Left lung (tissue), 10 donors: ENCODE results near the gene SETD4. TPM values are rescaled to one million over a fixed set of nuclear protein-coding genes. Genes with fewer than 3 reads are reported as not detected.

Experiments used
- ATAC-seq: fragments of 200-7000 bp; cut with Tn5 transposase; one replicate; pipeline ENCODE4 v1.9.1; 2020; ENCODE audit warnings: moderate library complexity
- DNase-seq, 4 donors: peaks; one replicate each; pipeline ENCODE4 v3.0.0-alpha.2; 2013 to 2020
- H3K27ac ChIP-seq, 2 donors: fragments of 200-600 bp; sonication (generic) in 1 of 2; one replicate each; pipeline versions ENCODE4 v1.5.0 to v1.8.0; 2020 to 2021
- H3K27me3 ChIP-seq, 2 donors: fragments of 200-600 bp; sonication (generic) in 1 of 2; one replicate each; pipeline versions ENCODE4 v1.5.0 to v1.8.0; 2020 to 2021
- H3K36me3 ChIP-seq, 2 donors: fragments of 200-600 bp; sonication (generic) in 1 of 2; one replicate each; pipeline versions ENCODE4 v1.5.0 to v1.8.0; 2020 to 2021
- H3K4me1 ChIP-seq, 2 donors: fragments of 200-600 bp; one replicate each; pipeline ENCODE4 v1.8.0; 2021
- H3K4me3 ChIP-seq, 2 donors: fragments of 200-600 bp; sonication (generic) in 1 of 2; one replicate each; pipeline versions ENCODE4 v1.5.0 to v1.8.0; 2020 to 2021; ENCODE audit warnings: mild to moderate bottlenecking in 1 of 2
- H3K9me3 ChIP-seq, 2 donors: fragments of 200-600 bp; sonication (generic) in 1 of 2; one replicate each; pipeline versions ENCODE4 v1.5.0 to v1.8.0; 2020 to 2021
- intact Hi-C, 2 donors: fragments of 100-400 bp; cut with DNase I; formaldehyde crosslinking; loops; one replicate each; pipeline versions ENCODE4 v1.11.2 to v1.14.2; 2022
- polyA plus RNA-seq, 6 donors: library from polyadenylated mRNA; unstranded; fragments of 120-200 nt; gene quantifications; one replicate each; pipeline ENCODE4 v1.2.1, GENCODE V29; 2013; ENCODE audit not compliant: insufficient read length in 6 of 6
- total RNA-seq, 2 donors: library from RNA; stranded (reverse); fragmentation: NEBNext Ultra II Directional; extraction: Animal tissue kit (Norgen Biotek cat#: 25700); gene quantifications; one replicate each; pipeline ENCODE4 v1.2.1, GENCODE V29; 2021
- TF ChIP-seq, protein P1 (sequence below), 2 donors: fragments of 200-600 bp; sonication (generic) in 1 of 2; IDR thresholded peaks; one replicate each; pipeline versions ENCODE4 v1.5.0 to v1.8.0; 2021; ENCODE audit warnings: antibody characterized with exemption in 2 of 2
- donor health status: DM: no; HTN: yes; CAD: no.
- donor health status: DM: no; HTN: no; CAD: no.

The SETD4 gene
- total and polyA plus RNA-seq, 8 donors = 16.6 to 44.7 (median 35.2) TPM

GRCh38 chr21:36047139-36047538, 13.2 kb downstream of the SETD4 start:
- intact Hi-C loops = no loop called here

DNA sequence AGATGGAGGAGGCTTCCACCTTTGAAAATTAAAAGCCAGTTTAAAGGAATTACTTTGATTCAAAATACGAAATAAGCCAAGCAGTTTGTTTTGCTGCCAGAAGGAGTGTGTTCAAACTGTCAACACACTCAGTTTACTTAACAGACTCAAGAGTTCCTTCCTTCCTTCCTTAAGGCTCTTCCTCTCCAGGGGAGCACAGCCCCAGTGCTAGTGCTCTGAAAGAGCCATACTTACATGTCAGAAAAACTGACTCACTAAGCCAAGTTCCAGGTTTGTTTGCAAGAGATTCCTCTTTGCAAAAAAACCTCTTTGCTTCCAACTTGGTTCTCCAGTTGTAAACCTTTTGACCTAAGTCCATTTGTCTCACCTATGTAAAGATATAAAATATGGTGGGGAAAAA, 14.3 kb downstream of the SETD4 start:
- intact Hi-C loops = no loop called here
- ATAC-seq (peak; percentile 72), DNase-seq (no peak)
- Histone ChIP-seq H3K27ac (no peak overlapping the region), H3K9me3 (no peaks in the 10 kb centered on the region), H3K4me3 (no peak overlapping the region), H3K36me3 (peaks cover 0 to 93% of the 10 kb centered on the region in 2 donors), H3K4me1 (peaks cover 0 to 8% of the 10 kb centered on the region in 2 donors), H3K27me3 (no peaks in the 10 kb centered on the region)
- TF ChIP-seq, protein P1, sequence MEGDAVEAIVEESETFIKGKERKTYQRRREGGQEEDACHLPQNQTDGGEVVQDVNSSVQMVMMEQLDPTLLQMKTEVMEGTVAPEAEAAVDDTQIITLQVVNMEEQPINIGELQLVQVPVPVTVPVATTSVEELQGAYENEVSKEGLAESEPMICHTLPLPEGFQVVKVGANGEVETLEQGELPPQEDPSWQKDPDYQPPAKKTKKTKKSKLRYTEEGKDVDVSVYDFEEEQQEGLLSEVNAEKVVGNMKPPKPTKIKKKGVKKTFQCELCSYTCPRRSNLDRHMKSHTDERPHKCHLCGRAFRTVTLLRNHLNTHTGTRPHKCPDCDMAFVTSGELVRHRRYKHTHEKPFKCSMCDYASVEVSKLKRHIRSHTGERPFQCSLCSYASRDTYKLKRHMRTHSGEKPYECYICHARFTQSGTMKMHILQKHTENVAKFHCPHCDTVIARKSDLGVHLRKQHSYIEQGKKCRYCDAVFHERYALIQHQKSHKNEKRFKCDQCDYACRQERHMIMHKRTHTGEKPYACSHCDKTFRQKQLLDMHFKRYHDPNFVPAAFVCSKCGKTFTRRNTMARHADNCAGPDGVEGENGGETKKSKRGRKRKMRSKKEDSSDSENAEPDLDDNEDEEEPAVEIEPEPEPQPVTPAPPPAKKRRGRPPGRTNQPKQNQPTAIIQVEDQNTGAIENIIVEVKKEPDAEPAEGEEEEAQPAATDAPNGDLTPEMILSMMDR (IDR thresholded peaks at IDR 0.05) = no peak

More at GRCh38 chr21:36047139-36047538, 13.2 kb downstream of the SETD4 start:
- no peak for DNase-seq
- H3K9me3 ChIP-seq = no peaks in the 10 kb centered on the region
- H3K4me1 ChIP-seq = peaks cover 0 to 8% of the 10 kb centered on the region in 2 donors
- no peaks in the 10 kb centered on the region for H3K27me3 ChIP-seq
- no peak overlapping the region for H3K4me3 ChIP-seq
- no peak overlapping the region for H3K27ac ChIP-seq
- H3K36me3 ChIP-seq = peaks cover 0 to 92% of the 10 kb centered on the region in 2 donors
- TF ChIP-seq, protein P1 (IDR thresholded peaks at IDR 0.05) = no peak
- no peak for ATAC-seq

- DNase-seq = no peak
- TF ChIP-seq, protein P1 (IDR thresholded peaks at IDR 0.05) = no peak
- peaks cover 0 to 94% of the 10 kb centered on the region in 2 donors for H3K36me3 ChIP-seq
Measured at GRCh38 chr21:36044056-36044455, 16.3 kb downstream of the SETD4 start.

GRCh38 chr21:36041910-36042309, 18.4 kb downstream of the SETD4 start:
- Histone ChIP-seq H3K4me1 (peaks cover 0 to 8% of the 10 kb centered on the region in 2 donors), H3K9me3 (no peaks in the 10 kb centered on the region), H3K27ac (no peak overlapping the region), H3K4me3 (no peak overlapping the region), H3K27me3 (no peaks in the 10 kb centered on the region), H3K36me3 (peaks cover 0 to 98% of the 10 kb centered on the region in 2 donors)
- no peak for DNase-seq
- intact Hi-C loops = no loop called here
- no peak for ATAC-seq
- TF ChIP-seq, protein P1 (IDR thresholded peaks at IDR 0.05) = no peak

More at GRCh38 chr21:36044056-36044455, 16.3 kb downstream of the SETD4 start:
- no peak overlapping the region for H3K4me3 ChIP-seq
- no peaks in the 10 kb centered on the region for H3K27me3 ChIP-seq
- peaks cover 0 to 8% of the 10 kb centered on the region in 2 donors for H3K4me1 ChIP-seq
- intact Hi-C loops = no loop called here
- no peak for ATAC-seq
- no peak overlapping the region for H3K27ac ChIP-seq
- no peaks in the 10 kb centered on the region for H3K9me3 ChIP-seq

DNA sequence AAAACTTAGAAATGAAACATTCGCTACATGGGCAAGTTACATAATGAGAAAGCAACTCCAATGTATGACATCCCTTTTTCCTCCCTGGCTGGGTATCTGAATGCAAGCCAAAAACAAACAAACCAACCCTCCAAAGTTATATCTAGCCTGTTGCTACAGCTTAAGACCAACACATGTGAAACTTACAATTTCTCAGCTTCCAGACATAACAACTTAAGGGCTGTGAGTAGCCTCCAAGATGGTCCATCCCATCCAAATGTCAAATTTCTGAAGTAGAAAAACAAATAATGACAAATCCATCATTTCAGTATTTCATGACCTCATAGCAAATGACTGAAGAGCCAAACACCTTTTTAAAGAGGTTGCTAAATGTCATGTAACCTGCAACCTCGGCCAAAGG, 19.9 kb downstream of the SETD4 start:
- Histone ChIP-seq H3K9me3 (no peaks in the 10 kb centered on the region), H3K4me1 (peaks cover 0 to 3% of the 10 kb centered on the region in 2 donors), H3K4me3 (no peak overlapping the region), H3K36me3 (peaks cover 0 to 99% of the 10 kb centered on the region in 2 donors), H3K27me3 (no peaks in the 10 kb centered on the region), H3K27ac (no peak overlapping the region)
- ATAC-seq (peak; percentile 65), DNase-seq (no peak)
- TF ChIP-seq, protein P1 (IDR thresholded peaks at IDR 0.05) = no peak
- intact Hi-C loops = no loop called here
